HG03039 (cell line): Measurements from ENCODE around the gene RPA1.

Source experiments
- ATAC-seq: cut with Tn5 transposase; IDR thresholded peaks from one replicate; pipeline ENCODE4 v1.9.1; 2021; ENCODE audit warnings: mild to moderate bottlenecking, moderate library complexity; ENCODE audit not compliant: unreplicated experiment

The RPA1 gene

GRCh38 chr17:1939981-1940809, 110.4 kb downstream of the RPA1 start:
- ATAC-seq: no peak

- ATAC-seq: no peak
These were observed 111.0 kb downstream of the RPA1 start for GRCh38 chr17:1940810-1941185.

- ATAC-seq: no peak
These were observed 111.7 kb downstream of the RPA1 start for GRCh38 chr17:1941272-1942065.

- no peak for ATAC-seq
These were observed 112.2 kb downstream of the RPA1 start for GRCh38 chr17:1942066-1942365.

- no peak for ATAC-seq
These were observed 113.0 kb downstream of the RPA1 start for GRCh38 chr17:1942666-1943435.

- no peak for ATAC-seq
These were observed 113.6 kb downstream of the RPA1 start for GRCh38 chr17:1943436-1943831.

- no peak for ATAC-seq
These were observed 115.8 kb downstream of the RPA1 start for GRCh38 chr17:1945621-1946020.

- ATAC-seq: no peak
These were observed 116.5 kb downstream of the RPA1 start for GRCh38 chr17:1946021-1946932.

GRCh38 chr17:1947229-1947742, 117.5 kb downstream of the RPA1 start:
- no peak for ATAC-seq

GRCh38 chr17:1947743-1948516, 118.1 kb downstream of the RPA1 start:
- no peak for ATAC-seq

- ATAC-seq: no peak
These were observed 118.7 kb downstream of the RPA1 start for GRCh38 chr17:1948517-1948825.
